ENCODE data around the gene MANF. TPM values are rescaled to one million over a fixed set of nuclear protein-coding genes. Genes with fewer than 3 reads are reported as not detected.

MANF gene
- 10 to 100 TPM in 3 of 4 donors, 1 to 10 TPM in 1; 9.8 to 28.4 (median 23.0) TPM for total RNA-seq

DNA sequence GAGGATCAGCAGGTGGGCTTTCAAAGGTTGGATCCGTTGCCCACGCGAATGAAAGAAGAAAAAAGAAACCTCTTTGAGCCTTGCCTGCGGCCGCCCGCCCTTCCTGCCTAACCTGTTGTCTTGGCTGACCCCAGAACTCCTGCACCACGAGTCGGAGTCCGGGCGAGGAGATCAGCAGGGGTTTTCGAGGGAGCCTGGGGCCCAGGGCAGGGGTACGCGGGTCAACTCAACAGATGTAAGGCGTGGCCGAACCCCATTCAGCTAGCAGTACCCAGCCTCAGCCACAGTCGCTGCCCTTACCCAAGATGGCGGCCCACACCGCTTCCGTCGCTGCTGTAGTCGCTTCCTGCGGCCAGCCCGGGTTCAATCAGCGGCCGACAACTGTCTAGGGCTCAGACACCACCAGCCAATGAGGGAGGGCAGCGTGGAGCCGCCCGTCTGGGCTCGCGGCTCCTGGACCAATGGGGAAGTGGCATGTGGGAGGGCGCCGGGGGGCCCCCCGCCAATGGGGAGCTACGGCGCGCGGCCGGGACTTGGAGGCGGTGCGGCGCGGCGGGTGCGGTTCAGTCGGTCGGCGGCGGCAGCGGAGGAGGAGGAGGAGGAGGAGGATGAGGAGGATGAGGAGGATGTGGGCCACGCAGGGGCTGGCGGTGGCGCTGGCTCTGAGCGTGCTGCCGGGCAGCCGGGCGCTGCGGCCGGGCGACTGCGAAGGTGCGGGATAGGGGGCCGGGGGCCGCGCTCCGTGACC lies at the start of gene MANF:
Gene MANF (plus strand): TSS at position 566 of the 748 bp plus-strand sequence. CDS start 52 bp downstream, at position 618.
- no peaks in the 10 kb centered on the region for H3K9me3 ChIP-seq
- TF ChIP-seq POLR2A (IDR thresholded peaks at IDR 0.05) (peak; percentile 34 to 76), EP300 (IDR thresholded peaks at IDR 0.05) (peak; percentile 58 to 86)
- TF ChIP-seq, protein P1, sequence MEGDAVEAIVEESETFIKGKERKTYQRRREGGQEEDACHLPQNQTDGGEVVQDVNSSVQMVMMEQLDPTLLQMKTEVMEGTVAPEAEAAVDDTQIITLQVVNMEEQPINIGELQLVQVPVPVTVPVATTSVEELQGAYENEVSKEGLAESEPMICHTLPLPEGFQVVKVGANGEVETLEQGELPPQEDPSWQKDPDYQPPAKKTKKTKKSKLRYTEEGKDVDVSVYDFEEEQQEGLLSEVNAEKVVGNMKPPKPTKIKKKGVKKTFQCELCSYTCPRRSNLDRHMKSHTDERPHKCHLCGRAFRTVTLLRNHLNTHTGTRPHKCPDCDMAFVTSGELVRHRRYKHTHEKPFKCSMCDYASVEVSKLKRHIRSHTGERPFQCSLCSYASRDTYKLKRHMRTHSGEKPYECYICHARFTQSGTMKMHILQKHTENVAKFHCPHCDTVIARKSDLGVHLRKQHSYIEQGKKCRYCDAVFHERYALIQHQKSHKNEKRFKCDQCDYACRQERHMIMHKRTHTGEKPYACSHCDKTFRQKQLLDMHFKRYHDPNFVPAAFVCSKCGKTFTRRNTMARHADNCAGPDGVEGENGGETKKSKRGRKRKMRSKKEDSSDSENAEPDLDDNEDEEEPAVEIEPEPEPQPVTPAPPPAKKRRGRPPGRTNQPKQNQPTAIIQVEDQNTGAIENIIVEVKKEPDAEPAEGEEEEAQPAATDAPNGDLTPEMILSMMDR (IDR thresholded peaks at IDR 0.05), result peak in 2 of 5 experiments; percentile 72 to 75
- WGBS, 2 donors, result 0% methylated on average over 36 to 46 of the region's 65 CpGs
- peaks cover 0 to 35% (median 7%) of the 10 kb centered on the region in 3 donors for H3K36me3 ChIP-seq
- H3K27me3 ChIP-seq, result no peaks in the 10 kb centered on the region
- H3K4me1 ChIP-seq, result peaks cover 0 to 51% (median 18%) of the 10 kb centered on the region in 4 donors
- DNase-seq (ENCODE audit: low spot score in 2 of 2), result peak; percentile 93 to 95
- peak within 1 kb of the TSS; percentile 62 to 85 (median 71) for H3K4me3 ChIP-seq
- peak within 1 kb of the TSS; percentile 82 to 93 (median 90) for H3K27ac ChIP-seq

DNA sequence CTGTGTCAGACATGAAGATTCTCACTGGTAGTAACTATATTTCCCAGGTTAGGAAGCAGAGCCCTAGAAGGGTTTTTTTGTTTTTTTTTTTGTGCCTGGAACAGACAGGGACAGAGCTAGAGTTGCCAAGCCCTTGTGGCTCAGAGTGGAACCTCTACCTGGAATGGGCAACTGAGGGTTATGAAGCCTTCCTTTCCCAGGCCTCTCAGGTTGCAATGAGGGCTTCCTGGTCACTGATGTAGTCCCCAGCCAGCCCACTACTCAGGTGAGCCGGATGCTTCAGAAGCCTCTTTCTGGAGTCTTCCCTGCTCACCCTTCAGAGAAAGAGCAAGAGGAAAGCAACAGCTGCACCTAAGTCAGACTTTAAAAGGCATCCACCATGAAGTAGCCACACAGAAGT lies 48.8 kb upstream of the MANF start:
- Histone ChIP-seq H3K27me3 (no peaks in the 10 kb centered on the region), H3K9me3 (no peaks in the 10 kb centered on the region), H3K36me3 (no peaks in the 10 kb centered on the region), H3K4me3 (no peak overlapping the region), H3K4me1 (peaks cover 0 to 20% (median 5%) of the 10 kb centered on the region in 4 donors), H3K27ac (no peak overlapping the region)
- TF ChIP-seq EP300 (IDR thresholded peaks at IDR 0.05), result no peak
- no peak for TF ChIP-seq POLR2A (IDR thresholded peaks at IDR 0.05)
- TF ChIP-seq, protein P1 (IDR thresholded peaks at IDR 0.05), result no peak
- 67 to 87% methylated on average over 1 of the region's 1 CpG for WGBS, 2 donors
- DNase-seq (ENCODE audit: low spot score in 2 of 2), result no peak

DNA sequence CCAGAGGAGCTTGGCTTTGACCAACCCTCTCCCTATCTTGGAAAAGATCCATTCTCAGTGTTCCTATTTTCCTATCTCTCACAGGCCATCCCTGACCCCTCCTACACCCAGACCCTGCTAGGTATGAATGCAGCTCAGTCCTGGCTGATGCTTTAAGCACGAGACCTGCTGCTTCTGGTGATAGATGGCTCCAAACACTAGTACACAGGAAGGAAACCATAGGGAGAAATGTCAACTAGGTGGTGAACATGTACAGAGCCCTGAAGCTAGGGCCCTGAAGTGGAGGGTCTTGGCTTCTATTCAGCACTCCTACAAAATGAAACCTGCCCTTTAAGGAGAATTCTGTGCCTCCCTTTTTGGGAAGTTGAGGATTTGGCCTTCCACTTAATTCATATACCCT lies 47.4 kb upstream of the MANF start:
- no peaks in the 10 kb centered on the region for H3K27me3 ChIP-seq
- no peaks in the 10 kb centered on the region for H3K9me3 ChIP-seq
- no peak overlapping the region for H3K27ac ChIP-seq
- H3K36me3 ChIP-seq, result no peaks in the 10 kb centered on the region
- DNase-seq (ENCODE audit: low spot score in 2 of 2), result no peak
- WGBS, 2 donors, result 67 to 79% methylated on average over 1 of the region's 1 CpG
- H3K4me1 ChIP-seq, result peaks cover 0 to 23% (median 5%) of the 10 kb centered on the region in 4 donors
- TF ChIP-seq, protein P1 (IDR thresholded peaks at IDR 0.05), result no peak
- TF ChIP-seq EP300 (IDR thresholded peaks at IDR 0.05) (no peak), POLR2A (IDR thresholded peaks at IDR 0.05) (no peak)
- no peak overlapping the region for H3K4me3 ChIP-seq

DNA sequence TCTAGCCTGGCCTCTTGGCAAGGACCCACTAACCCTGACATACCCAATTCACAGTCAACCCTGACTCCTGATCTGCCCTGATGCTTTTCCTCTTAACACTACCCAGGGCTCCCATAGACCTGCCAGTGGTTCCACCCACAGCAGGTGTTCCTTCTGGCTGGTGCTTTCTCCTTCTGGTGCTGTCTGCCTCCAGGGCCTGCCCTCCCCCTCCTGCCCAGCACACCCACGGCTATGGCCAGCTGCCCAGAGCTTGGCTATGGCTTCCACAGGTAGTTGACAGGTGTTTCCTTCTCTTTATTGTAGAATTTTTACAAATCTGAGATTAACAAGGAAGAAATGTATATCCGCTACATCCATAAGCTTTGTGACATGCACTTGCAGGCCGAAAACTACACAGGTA lies 46.5 kb upstream of the MANF start:
- no peak for TF ChIP-seq POLR2A (IDR thresholded peaks at IDR 0.05)
- TF ChIP-seq, protein P1 (IDR thresholded peaks at IDR 0.05), result no peak
- no peak for TF ChIP-seq EP300 (IDR thresholded peaks at IDR 0.05)
- 81 to 88% methylated on average over 3 of the region's 3 CpGs for WGBS, 2 donors
- no peak overlapping the region for H3K4me3 ChIP-seq
- H3K4me1 ChIP-seq, result peaks cover 0 to 23% (median 5%) of the 10 kb centered on the region in 4 donors
- H3K27ac ChIP-seq, result no peak overlapping the region
- H3K36me3 ChIP-seq, result no peaks in the 10 kb centered on the region
- no peaks in the 10 kb centered on the region for H3K27me3 ChIP-seq
- H3K9me3 ChIP-seq, result no peaks in the 10 kb centered on the region
- DNase-seq (ENCODE audit: low spot score in 2 of 2), result no peak

Measured in tibial nerve (tissue), 4 donors.